GM19452 (cell line): ENCODE results near the gene MCAT.

Experiments used
- ATAC-seq: cut with Tn5 transposase; IDR thresholded peaks from one replicate; pipeline ENCODE4 v1.9.1; 2021; ENCODE audit not compliant: unreplicated experiment

MCAT gene, protein sequence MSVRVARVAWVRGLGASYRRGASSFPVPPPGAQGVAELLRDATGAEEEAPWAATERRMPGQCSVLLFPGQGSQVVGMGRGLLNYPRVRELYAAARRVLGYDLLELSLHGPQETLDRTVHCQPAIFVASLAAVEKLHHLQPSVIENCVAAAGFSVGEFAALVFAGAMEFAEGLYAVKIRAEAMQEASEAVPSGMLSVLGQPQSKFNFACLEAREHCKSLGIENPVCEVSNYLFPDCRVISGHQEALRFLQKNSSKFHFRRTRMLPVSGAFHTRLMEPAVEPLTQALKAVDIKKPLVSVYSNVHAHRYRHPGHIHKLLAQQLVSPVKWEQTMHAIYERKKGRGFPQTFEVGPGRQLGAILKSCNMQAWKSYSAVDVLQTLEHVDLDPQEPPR

DNA sequence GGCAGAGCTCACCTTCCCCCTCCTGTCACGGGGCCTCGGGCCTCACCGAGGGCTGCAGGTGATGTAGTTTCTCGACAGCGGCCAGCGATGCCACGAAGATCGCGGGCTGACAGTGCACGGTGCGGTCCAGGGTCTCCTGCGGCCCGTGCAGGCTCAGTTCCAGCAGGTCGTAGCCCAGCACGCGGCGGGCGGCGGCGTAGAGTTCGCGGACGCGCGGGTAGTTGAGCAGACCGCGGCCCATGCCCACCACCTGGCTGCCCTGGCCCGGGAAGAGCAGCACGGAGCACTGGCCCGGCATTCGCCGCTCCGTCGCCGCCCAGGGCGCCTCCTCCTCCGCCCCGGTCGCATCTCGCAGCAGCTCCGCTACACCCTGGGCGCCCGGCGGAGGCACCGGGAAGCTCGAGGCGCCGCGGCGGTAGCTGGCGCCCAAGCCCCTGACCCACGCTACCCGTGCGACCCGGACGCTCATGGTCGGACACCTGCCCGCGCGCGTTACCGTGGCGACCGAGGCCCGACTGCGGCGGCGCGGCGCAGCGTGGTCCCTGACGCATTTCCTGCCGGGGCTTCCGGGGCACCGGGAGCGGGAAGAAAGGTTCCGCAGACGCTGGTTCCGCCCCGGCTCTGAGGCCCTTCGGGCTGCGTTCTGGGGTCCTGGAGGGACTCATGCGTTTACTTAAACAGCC is at the start of gene MCAT:
MCAT (minus strand) TSS at position 519 of the 683 bp plus-strand sequence; CDS start at position 469, 50 bp downstream.
- ATAC-seq = peak; percentile 73

GRCh38 chr22:43191831-43192230 is 48.6 kb upstream of the MCAT start:
- ATAC-seq = no peak

GRCh38 chr22:43188829-43189545 is 45.8 kb upstream of the MCAT start:
- ATAC-seq = no peak

DNA sequence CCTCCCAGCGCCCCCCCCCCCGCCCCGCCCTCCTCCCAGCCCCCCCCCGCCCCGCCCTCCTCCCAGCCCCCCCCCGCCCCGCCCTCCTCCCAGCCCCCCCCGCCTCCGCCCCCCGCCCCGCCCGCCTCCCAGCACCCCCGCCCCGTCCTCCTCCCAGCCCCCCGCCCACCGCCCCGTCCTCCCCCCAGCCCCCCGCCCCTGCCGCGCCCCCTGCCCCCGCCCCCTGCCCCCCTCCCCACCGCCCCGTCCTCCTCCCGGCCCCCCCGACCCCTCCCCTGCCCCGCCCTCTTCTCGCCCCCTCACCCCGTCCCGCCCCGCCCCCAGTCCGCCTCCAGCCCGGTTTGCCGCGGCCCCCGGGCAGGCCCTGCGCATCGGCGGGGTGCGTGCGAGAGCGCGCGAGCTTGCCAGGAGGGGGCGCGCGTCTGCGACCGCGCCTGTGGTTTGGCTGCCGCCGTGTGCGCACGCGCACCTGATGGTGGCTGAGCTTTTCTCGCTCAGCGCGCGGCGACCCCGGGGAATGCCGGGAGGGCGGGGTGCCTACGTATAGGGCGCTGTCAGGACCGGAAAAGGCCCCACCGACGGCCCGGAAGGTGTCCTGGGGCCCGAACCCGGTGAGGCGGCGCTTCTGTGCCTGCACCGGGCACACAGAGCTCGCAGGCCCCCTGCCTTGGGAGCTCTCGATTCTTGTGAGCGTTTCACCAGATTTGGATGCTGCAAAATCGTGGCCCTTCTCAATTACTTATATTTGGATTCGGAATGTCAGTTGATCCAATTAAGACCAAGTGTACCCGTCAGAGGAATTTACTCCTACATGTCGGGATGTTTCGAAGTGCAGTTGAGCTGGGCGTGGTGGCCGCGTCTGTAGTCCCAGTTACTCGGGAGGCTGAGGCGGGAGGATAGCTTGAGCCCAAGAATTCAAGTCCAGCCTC is 44.2 kb upstream of the MCAT start:
- ATAC-seq = peak; percentile 79

- peak; percentile 44 for ATAC-seq
Measured at GRCh38 chr22:43186272-43187170, 43.3 kb upstream of the MCAT start, which contains the start of gene TTLL12. TTLL12 (minus strand) TSS chr22:43187134; CDS start chr22:43187069, 65 bp downstream.

DNA sequence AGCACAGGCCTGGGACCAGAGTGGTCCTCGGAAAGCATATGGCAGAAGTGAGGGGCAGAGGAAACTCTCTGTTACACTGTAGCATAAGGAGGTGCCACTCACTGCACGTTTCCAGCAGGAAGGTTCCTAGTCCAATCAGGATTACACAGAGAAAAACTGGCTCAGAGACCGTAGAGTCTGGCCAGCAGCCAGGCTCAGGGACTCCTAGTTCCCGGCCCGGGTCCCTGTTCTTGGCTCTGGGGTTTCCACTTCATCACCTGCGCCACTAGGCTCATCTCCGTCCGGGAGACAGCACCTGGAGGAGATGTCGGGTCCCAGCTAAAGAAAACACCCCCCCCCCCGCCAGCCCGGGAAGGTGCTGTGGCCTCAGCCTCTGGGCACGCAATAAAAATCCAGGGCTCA is 42.7 kb upstream of the MCAT start:
- ATAC-seq = no peak

DNA sequence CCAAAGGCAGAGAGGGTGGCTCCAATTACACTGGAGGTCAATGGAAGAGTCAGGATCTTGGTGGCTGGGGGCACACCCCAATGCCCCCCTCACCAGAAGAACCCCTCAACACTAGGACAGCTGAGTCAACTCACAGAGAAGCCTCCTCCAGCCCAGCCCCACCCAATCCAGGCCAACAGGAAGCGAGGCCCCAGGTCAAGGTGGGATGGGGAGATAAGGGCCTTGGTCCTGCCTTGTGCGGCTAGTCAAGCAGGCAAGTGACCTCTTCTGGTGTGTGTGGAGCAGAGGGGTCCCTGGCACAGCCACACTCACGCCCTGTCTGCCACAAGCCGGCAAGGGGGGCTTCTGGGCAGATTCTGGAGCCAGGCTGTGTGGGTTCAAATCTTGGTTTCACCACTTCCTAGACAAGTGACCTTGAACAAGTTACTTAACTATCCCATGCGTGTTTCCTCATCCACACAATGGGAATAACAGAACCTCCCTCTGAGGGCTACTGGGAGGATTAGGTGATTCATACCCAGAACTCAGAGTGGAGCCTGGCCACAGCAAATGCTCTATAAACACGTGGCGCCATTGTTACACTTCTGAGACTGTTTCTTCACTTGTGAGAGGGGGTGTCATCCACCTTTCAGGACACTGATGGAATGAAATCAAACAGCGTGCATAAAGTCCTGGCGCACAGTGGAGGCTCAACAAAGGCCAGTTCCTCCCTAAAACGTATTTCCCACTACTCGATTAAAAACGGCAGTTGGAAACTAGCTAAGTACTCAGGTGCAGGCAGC is 40.5 kb upstream of the MCAT start:
- ATAC-seq = no peak

DNA sequence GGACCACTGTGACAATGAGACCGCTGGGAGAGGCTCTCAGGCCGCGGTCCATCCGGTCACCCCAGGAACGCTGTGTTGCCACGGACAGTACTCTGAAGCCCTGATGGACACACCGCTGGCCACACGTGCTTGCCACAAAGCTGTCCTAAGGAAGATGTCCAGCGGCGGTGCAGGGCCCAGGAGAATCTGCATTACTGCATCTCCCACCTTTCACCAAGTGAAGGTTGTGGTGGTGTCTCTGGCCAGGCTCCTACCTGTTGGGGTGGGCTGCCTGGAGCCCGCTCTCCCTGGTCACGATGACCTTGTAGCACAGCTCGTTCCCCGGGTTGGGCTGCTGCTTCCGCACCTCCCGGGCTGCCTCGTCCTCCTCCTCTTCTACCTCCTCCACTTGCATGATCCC is 39.5 kb upstream of the MCAT start:
- no peak for ATAC-seq

DNA sequence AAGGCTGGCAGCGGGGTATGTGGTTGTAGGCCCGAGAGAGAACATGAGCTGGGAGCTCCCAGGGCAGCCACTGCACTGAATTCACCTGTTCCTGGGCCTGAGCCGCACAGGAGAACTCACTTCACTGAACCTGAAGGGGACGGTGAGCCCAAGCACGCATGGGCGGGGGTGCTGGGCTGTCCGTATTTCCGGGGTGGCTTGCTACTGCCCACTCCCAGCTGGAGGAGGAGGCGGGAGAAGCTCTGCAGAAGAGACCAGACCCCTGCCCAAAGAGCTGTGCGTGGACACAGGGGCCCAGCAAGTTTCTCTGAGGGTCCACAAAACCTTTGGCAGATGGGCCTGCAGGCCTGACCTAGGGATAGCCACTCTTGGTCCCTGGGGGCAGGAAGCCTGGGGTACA is 38.9 kb upstream of the MCAT start:
- no peak for ATAC-seq

GRCh38 chr22:43181321-43182076 is 38.3 kb upstream of the MCAT start:
- no peak for ATAC-seq

DNA sequence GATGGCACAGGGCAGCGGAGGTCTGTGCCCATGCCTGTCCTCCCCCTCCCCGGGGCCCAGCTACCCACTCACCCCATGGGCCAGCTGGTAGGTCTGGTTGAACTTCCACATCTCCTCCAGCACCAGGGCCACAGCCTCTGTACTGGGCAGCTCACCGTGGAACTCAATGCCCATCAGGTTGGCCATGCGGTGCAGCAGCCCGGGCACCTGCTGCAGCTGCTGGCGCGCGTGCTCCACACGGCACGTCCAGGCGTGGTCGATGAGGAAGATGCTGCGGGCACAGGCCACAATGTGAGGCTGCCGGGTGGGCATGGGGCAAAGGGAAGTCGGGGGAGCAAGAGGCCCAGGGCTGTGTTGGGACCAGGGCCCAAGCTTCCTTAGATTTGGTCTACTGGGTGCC is 37.5 kb upstream of the MCAT start:
- ATAC-seq = no peak

DNA sequence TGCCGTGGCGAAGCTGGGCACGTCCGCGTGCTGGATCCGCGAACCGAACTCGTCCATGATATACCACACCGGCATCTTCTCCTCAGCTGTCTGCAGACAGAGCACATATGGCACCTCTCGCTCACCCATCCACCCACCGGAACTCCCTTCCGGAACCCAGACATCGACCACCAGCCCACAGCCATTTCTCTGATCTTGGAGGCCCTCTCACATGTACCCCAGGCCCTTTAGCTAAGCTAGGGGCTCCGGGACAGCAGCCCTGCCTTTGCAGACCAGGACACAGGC is 36.7 kb upstream of the MCAT start:
- ATAC-seq = no peak

DNA sequence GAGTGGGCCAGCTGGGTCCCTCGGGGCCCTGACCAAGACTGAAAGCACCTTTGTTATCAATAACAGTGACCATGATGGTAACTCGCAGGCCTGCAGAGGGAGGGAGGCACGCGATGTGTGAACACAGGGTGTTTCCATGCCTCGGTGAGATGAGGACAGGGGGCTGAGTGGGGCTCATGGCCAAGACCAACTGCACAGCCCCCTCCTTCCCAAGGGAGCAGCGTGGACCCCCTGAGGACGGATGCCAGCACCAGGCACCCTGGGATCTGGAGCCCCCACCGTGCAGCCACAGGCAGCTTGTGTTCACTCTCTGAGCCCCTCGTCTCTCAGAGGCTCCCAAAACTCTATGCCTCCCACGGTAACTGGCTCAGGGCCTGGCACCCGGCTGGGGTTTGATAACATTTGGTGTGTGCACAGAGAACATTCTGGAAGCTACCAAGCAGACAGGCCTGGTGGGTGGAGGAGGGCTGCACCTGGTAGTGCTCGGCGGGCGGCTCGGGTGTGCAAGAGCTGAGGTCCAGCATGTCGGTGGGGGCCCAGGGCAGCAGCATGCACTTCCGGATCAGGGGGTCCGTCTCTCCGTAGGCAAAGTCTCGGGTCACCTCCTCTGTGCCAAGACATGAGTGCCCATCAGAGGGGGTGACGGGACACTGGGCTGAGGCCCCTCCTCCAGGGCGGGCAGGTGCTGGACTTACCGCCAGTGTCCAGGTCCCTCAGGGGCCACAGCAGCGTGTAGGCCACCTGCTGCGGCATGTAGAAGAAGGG is 36.1 kb upstream of the MCAT start:
- no peak for ATAC-seq

DNA sequence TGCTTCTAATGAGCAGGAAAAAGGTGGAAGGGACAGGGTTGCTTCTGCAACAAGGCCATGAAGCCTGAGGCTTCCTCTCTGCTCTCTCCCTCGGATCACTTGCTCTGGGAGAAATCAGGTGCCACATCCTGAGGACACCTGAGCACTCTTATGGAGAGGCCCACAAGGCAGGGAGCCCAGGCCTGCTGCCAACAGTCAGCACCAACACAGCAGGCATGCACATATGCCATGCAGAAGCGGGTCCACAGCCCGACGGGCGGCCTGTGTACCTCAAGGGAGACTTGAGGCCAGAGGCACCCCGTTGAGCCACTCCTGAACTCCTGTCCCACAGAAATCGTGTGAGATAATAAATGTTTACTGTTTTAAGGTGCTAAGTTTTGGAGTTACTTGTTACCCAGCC is 34.3 kb upstream of the MCAT start:
- no peak for ATAC-seq

DNA sequence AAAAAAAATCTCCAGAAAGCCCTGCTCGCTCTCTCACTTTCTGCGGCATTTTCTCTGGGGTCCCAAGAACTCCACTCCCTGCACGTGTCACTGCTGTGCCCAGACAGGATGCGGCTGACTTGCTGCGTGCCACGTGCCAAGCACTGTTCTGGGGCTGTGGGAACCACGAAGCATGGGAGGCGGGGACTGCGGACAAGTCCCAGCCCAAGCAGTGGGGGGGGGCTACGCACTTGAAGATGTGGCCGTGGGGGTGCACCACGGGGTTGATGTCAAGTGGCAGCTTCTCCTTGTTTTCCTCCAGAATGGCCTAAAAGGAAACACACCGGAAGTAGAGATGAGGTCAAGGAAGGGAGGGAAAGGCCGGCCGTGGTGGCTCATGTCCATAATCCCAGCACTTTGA is 32.9 kb upstream of the MCAT start:
- no peak for ATAC-seq

- no peak for ATAC-seq
Measured at GRCh38 chr22:43174941-43175531, 31.8 kb upstream of the MCAT start.

- no peak for ATAC-seq
Measured at GRCh38 chr22:43173976-43174720, 30.9 kb upstream of the MCAT start.
